ENCODE results near the gene UMODL1.

DNA sequence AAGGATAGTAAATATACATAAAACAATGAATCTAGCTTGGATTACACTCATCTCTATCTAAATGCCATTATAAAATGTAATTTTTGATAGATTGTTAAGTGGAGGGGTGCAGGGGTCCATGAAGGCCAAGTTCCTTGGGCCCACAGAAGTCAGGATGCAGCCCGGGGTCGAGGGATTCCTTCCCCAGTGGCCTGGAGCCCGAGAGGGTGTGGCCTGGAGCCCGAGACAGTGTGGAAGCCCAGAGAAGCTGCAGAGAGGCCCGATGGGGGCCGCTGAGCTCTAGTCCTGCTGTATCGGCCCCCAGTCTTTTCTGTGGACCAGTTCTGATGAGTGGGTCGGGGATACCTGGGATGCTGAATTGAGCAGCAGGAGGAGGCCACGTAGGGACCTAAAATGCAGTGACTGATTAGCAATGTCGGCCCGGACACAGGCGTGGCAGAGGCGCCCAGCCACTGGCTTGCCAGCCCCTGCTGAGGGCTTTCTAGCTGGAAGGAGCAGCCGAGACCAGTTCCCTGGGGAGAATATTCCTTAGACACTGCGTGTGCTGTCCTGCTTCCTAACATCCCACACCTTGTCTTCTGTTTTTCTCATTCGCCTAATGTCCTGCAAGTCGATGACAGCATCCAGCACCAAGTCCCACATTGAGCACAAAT, 38.9 kb downstream of the UMODL1 start:
- no peak for TF ChIP-seq POLR2AphosphoS5 (IDR thresholded peaks at IDR 0.05; ENCODE audit: low read depth, low read length)
- no peak for TF ChIP-seq POLR2A (IDR thresholded peaks at IDR 0.05; ENCODE audit: low read depth, low read length)
- TF ChIP-seq TAF1 (IDR thresholded peaks at IDR 0.05; ENCODE audit: low read depth, low read length): no peak
